ENCODE results near the gene KLK12.

DNA sequence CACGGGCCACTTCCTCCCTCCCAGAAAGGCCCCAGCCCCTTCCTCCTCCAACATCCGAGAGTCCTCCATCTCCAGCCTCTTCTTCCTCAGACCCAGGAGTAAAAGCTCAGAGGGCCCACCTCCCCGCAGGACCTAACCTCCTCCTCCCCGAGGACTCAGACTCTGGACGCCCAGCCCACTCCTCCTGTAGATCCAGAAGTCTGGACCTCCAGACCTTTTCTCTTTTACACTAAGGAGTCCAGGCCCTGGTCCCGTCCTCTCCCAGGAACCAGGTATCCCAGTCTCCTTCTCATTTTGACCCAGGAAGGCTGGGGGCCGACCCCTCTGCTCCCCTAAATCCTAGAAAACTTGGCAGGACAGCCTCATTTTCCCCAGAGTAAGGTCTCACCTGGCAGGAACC lies 31.5 kb downstream of the KLK12 start:
- TF ChIP-seq, protein P1, sequence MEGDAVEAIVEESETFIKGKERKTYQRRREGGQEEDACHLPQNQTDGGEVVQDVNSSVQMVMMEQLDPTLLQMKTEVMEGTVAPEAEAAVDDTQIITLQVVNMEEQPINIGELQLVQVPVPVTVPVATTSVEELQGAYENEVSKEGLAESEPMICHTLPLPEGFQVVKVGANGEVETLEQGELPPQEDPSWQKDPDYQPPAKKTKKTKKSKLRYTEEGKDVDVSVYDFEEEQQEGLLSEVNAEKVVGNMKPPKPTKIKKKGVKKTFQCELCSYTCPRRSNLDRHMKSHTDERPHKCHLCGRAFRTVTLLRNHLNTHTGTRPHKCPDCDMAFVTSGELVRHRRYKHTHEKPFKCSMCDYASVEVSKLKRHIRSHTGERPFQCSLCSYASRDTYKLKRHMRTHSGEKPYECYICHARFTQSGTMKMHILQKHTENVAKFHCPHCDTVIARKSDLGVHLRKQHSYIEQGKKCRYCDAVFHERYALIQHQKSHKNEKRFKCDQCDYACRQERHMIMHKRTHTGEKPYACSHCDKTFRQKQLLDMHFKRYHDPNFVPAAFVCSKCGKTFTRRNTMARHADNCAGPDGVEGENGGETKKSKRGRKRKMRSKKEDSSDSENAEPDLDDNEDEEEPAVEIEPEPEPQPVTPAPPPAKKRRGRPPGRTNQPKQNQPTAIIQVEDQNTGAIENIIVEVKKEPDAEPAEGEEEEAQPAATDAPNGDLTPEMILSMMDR (IDR thresholded peaks at IDR 0.05) = no peak
- TF ChIP-seq POLR2A (IDR thresholded peaks at IDR 0.05) = no peak
